SK-N-SH treated with all-trans-retinoic acid at 6 μM for 48 hours (cell line): ENCODE results near the gene RGR.

Experiments
- ARNTL ChIP-seq: fragments of 450-650 bp; formaldehyde crosslinking; IDR thresholded peaks from 2 replicates; pipeline ENCODE4 v1.5.0; 2020; ENCODE audit warnings: low read depth, mild to moderate bottlenecking, moderate library complexity, borderline replicate concordance
- CSDC2 ChIP-seq: fragments of 250-450 bp; sonication (Bioruptor Pico); IDR thresholded peaks from 2 replicates; pipeline ENCODE4 v1.5.0; 2020; ENCODE audit warnings: mild to moderate bottlenecking, moderate library complexity
- GLIS3 ChIP-seq: fragments of 250-450 bp; sonication (Bioruptor Pico); IDR thresholded peaks from 2 replicates; pipeline ENCODE4 v1.5.0; 2020; ENCODE audit warnings: mild to moderate bottlenecking, moderate library complexity
- ISL1 ChIP-seq: fragments of 250-450 bp; sonication (Bioruptor Pico); IDR thresholded peaks from 2 replicates; pipeline ENCODE4 v2.1.2; 2022; ENCODE audit warnings: mild to moderate bottlenecking, moderate library complexity
- OSR1 ChIP-seq: fragments of 250-450 bp; sonication (Bioruptor Pico); IDR thresholded peaks from 2 replicates; pipeline ENCODE4 v1.8.0; 2022; ENCODE audit warnings: moderate library complexity, mild to moderate bottlenecking, inconsistent platforms
- RARB ChIP-seq: fragments of 250-450 bp; sonication (Bioruptor Pico); IDR thresholded peaks from 2 replicates; pipeline ENCODE4 v1.8.0; 2021; ENCODE audit warnings: mild to moderate bottlenecking, moderate library complexity
- TCF4 ChIP-seq: fragments of 250-450 bp; sonication (Bioruptor Pico); IDR thresholded peaks from 2 replicates; pipeline ENCODE4 v1.8.0; 2021; ENCODE audit warnings: mild to moderate bottlenecking, moderate library complexity, borderline replicate concordance
- ZC3H10 ChIP-seq: fragments of 250-450 bp; sonication (Bioruptor Pico); IDR thresholded peaks from 2 replicates; pipeline ENCODE4 v1.5.1; 2021; ENCODE audit warnings: mild to moderate bottlenecking, moderate library complexity
- ZFP3 ChIP-seq: fragments of 250-450 bp; sonication (Bioruptor Pico); IDR thresholded peaks from 2 replicates; pipeline ENCODE4 v1.5.0; 2020; ENCODE audit warnings: mild to moderate bottlenecking, moderate library complexity
- ZFP30 ChIP-seq: fragments of 450-650 bp; formaldehyde crosslinking; IDR thresholded peaks from 2 replicates; pipeline ENCODE4 v1.5.0; 2022; ENCODE audit warnings: mild to moderate bottlenecking, moderate library complexity
- TF ChIP-seq, protein P1 (sequence below): fragments of 250-450 bp; sonication (Bioruptor Pico); IDR thresholded peaks from 2 replicates; pipeline ENCODE4 v1.8.0; 2020; ENCODE audit warnings: mild to moderate bottlenecking, moderate library complexity, borderline replicate concordance
- TF ChIP-seq, protein P2 (sequence below): fragments of 250-450 bp; sonication (Bioruptor Pico); IDR thresholded peaks from 2 replicates; pipeline ENCODE4 v1.5.0; 2020; ENCODE audit warnings: mild to moderate bottlenecking, moderate library complexity
- TF ChIP-seq, protein P3 (sequence below): fragments of 250-450 bp; sonication (Bioruptor Pico); IDR thresholded peaks from 2 replicates; pipeline ENCODE4 v1.5.1; 2021; ENCODE audit warnings: mild to moderate bottlenecking, moderate library complexity

DNA sequence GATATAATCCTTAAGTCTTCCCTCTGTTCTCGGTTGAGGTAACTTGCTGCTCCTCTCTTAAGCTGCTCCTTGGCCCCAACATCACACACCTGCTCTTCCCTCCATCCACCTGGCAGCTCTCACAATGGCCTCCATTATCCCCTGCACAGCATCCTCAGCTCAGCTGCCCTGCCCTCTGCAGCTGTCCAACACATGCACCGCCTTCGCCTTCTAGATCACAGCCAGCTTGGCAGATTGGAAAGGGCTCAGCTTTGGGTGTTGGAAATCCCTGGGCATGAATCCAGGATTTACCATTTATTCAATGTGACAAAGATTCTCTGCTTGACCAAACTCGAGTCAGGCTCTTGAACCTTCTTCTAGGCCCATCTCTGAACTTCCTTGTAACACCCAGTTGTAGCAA is 20.6 kb downstream of the RGR start:
- no peak for TF ChIP-seq ZC3H10 (CRISPR knock-in tag)
- no peak for TF ChIP-seq CSDC2 (CRISPR knock-in tag)
- TF ChIP-seq, protein P1, sequence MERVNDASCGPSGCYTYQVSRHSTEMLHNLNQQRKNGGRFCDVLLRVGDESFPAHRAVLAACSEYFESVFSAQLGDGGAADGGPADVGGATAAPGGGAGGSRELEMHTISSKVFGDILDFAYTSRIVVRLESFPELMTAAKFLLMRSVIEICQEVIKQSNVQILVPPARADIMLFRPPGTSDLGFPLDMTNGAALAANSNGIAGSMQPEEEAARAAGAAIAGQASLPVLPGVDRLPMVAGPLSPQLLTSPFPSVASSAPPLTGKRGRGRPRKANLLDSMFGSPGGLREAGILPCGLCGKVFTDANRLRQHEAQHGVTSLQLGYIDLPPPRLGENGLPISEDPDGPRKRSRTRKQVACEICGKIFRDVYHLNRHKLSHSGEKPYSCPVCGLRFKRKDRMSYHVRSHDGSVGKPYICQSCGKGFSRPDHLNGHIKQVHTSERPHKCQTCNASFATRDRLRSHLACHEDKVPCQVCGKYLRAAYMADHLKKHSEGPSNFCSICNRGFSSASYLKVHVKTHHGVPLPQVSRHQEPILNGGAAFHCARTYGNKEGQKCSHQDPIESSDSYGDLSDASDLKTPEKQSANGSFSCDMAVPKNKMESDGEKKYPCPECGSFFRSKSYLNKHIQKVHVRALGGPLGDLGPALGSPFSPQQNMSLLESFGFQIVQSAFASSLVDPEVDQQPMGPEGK = no peak
- TF ChIP-seq, protein P2, sequence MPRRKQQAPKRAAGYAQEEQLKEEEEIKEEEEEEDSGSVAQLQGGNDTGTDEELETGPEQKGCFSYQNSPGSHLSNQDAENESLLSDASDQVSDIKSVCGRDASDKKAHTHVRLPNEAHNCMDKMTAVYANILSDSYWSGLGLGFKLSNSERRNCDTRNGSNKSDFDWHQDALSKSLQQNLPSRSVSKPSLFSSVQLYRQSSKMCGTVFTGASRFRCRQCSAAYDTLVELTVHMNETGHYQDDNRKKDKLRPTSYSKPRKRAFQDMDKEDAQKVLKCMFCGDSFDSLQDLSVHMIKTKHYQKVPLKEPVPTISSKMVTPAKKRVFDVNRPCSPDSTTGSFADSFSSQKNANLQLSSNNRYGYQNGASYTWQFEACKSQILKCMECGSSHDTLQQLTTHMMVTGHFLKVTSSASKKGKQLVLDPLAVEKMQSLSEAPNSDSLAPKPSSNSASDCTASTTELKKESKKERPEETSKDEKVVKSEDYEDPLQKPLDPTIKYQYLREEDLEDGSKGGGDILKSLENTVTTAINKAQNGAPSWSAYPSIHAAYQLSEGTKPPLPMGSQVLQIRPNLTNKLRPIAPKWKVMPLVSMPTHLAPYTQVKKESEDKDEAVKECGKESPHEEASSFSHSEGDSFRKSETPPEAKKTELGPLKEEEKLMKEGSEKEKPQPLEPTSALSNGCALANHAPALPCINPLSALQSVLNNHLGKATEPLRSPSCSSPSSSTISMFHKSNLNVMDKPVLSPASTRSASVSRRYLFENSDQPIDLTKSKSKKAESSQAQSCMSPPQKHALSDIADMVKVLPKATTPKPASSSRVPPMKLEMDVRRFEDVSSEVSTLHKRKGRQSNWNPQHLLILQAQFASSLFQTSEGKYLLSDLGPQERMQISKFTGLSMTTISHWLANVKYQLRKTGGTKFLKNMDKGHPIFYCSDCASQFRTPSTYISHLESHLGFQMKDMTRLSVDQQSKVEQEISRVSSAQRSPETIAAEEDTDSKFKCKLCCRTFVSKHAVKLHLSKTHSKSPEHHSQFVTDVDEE (CRISPR knock-in tag) = no peak
- TF ChIP-seq TCF4 (CRISPR knock-in tag) = no peak
- TF ChIP-seq ZFP30 (CRISPR knock-in tag) = no peak
- TF ChIP-seq GLIS3 = no peak
- TF ChIP-seq ISL1 (CRISPR knock-in tag) = no peak
- no peak for TF ChIP-seq RARB
- TF ChIP-seq, protein P3, sequence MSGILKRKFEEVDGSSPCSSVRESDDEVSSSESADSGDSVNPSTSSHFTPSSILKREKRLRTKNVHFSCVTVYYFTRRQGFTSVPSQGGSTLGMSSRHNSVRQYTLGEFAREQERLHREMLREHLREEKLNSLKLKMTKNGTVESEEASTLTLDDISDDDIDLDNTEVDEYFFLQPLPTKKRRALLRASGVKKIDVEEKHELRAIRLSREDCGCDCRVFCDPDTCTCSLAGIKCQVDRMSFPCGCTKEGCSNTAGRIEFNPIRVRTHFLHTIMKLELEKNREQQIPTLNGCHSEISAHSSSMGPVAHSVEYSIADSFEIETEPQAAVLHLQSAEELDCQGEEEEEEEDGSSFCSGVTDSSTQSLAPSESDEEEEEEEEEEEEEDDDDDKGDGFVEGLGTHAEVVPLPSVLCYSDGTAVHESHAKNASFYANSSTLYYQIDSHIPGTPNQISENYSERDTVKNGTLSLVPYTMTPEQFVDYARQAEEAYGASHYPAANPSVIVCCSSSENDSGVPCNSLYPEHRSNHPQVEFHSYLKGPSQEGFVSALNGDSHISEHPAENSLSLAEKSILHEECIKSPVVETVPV = no peak
- TF ChIP-seq ARNTL = no peak
- TF ChIP-seq OSR1 (CRISPR knock-in tag) = no peak
- TF ChIP-seq ZFP3 (CRISPR knock-in tag) = no peak
